GM19372 (cell line): ENCODE results near the gene ARHGAP6.

Source experiments
- ATAC-seq: cut with Tn5 transposase; IDR thresholded peaks from one replicate; pipeline ENCODE4 v1.9.1; 2021; ENCODE audit warnings: mild to moderate bottlenecking, low read depth, moderate library complexity; ENCODE audit not compliant: unreplicated experiment

Gene ARHGAP6

GRCh38 chrX:11465648-11466411 is 199.9 kb downstream of the ARHGAP6 start:
- no peak for ATAC-seq

GRCh38 chrX:11464836-11465463 is 200.8 kb downstream of the ARHGAP6 start:
- ATAC-seq = no peak

- no peak for ATAC-seq
These were observed 201.3 kb downstream of the ARHGAP6 start for GRCh38 chrX:11464380-11464779.

- ATAC-seq = no peak
These were observed 203.1 kb downstream of the ARHGAP6 start for GRCh38 chrX:11462648-11463047.

GRCh38 chrX:11462136-11462535 is 203.6 kb downstream of the ARHGAP6 start:
- no peak for ATAC-seq

GRCh38 chrX:11461201-11462001 is 204.3 kb downstream of the ARHGAP6 start:
- no peak for ATAC-seq

- no peak for ATAC-seq
These were observed 205.4 kb downstream of the ARHGAP6 start for GRCh38 chrX:11460347-11460746.

GRCh38 chrX:11458170-11458569 is 207.6 kb downstream of the ARHGAP6 start:
- ATAC-seq = no peak

GRCh38 chrX:11451151-11451550 is 214.6 kb downstream of the ARHGAP6 start:
- no peak for ATAC-seq

GRCh38 chrX:11450354-11450753 is 215.4 kb downstream of the ARHGAP6 start:
- ATAC-seq = no peak

GRCh38 chrX:11449613-11450012 is 216.1 kb downstream of the ARHGAP6 start:
- ATAC-seq = no peak

GRCh38 chrX:11447418-11447817 is 218.3 kb downstream of the ARHGAP6 start:
- no peak for ATAC-seq

- no peak for ATAC-seq
These were observed 218.8 kb downstream of the ARHGAP6 start for GRCh38 chrX:11446949-11447348.

GRCh38 chrX:11446336-11446735 is 219.4 kb downstream of the ARHGAP6 start:
- ATAC-seq = no peak

- ATAC-seq = no peak
These were observed 220.2 kb downstream of the ARHGAP6 start for GRCh38 chrX:11445540-11445939.

GRCh38 chrX:11444052-11444451 is 221.7 kb downstream of the ARHGAP6 start:
- ATAC-seq = no peak

- no peak for ATAC-seq
These were observed 225.9 kb downstream of the ARHGAP6 start for GRCh38 chrX:11439846-11440245.

- ATAC-seq = no peak
These were observed 227.0 kb downstream of the ARHGAP6 start for GRCh38 chrX:11438767-11439166.

GRCh38 chrX:11438380-11438723 is 227.4 kb downstream of the ARHGAP6 start:
- no peak for ATAC-seq

- ATAC-seq = no peak
These were observed 227.9 kb downstream of the ARHGAP6 start for GRCh38 chrX:11437642-11438379.

- ATAC-seq = no peak
These were observed 230.2 kb downstream of the ARHGAP6 start for GRCh38 chrX:11435568-11435967.
